Epithelial cell of esophagus (primary cell): ENCODE data around the gene MAD1L1.

ENCODE experiments used
- DNase-seq: peaks from one replicate; pipeline ENCODE4 v3.0.0; 2010; ENCODE audit warnings: low read depth
- H3K4me3 ChIP-seq: 2 replicates; pipeline ENCODE4 v1.5.1; 2011; ENCODE audit warnings: mild to moderate bottlenecking, low read length, control low read depth
- CTCF ChIP-seq: IDR thresholded peaks from 2 replicates; pipeline ENCODE4 v1.5.1; 2011; ENCODE audit warnings: low read depth, mild to moderate bottlenecking, low read length, control low read depth, inconsistent platforms; ENCODE audit not compliant: insufficient read depth; ENCODE audit errors: missing control alignments

Gene MAD1L1

GRCh38 chr7:2125931-2126330 lies 106.8 kb downstream of the MAD1L1 start:
- no peak for DNase-seq
- TF ChIP-seq CTCF: no peak
- no peak overlapping the region for H3K4me3 ChIP-seq

GRCh38 chr7:2124604-2125345 lies 108.0 kb downstream of the MAD1L1 start:
- no peak overlapping the region for H3K4me3 ChIP-seq
- DNase-seq: no peak
- TF ChIP-seq CTCF: no peak

GRCh38 chr7:2123916-2124315 lies 108.8 kb downstream of the MAD1L1 start:
- H3K4me3 ChIP-seq: no peak overlapping the region
- TF ChIP-seq CTCF: no peak
- no peak for DNase-seq

GRCh38 chr7:2123360-2123759 lies 109.4 kb downstream of the MAD1L1 start:
- TF ChIP-seq CTCF: no peak
- DNase-seq: no peak
- H3K4me3 ChIP-seq: no peak overlapping the region

- no peak for TF ChIP-seq CTCF
- no peak for DNase-seq
- no peak overlapping the region for H3K4me3 ChIP-seq
These were observed 110.1 kb downstream of the MAD1L1 start for GRCh38 chr7:2122651-2123050.

- TF ChIP-seq CTCF: no peak
- no peak overlapping the region for H3K4me3 ChIP-seq
- DNase-seq: no peak
These were observed 111.6 kb downstream of the MAD1L1 start for GRCh38 chr7:2120841-2121830.
